B cell (primary cell): ENCODE data around the gene NUDT4. TPM values are rescaled to one million over a fixed set of nuclear protein-coding genes. Genes with fewer than 3 reads are reported as not detected.
A peak's percentile ranks its signal among the peaks of the same experiment; 100 is the strongest.

Source experiments
- ATAC-seq: fragments of 200-7000 bp; cut with Tn5 transposase; one replicate; pipeline ENCODE4 v1.10.0; 2021; ENCODE audit warnings: low read depth, mild to moderate bottlenecking, moderate number of reproducible peaks, moderate library complexity
- CTCF ChIA-PET: fragments of 350-600 bp; sonication (Branson Sonifier 250); formaldehyde crosslinking; loops from one replicate; lab custom pipeline; 2021; ENCODE audit warnings: antibody characterized with exemption, inconsistent platforms; lab: Charles Lee
- POLR2A ChIA-PET: fragments of 350-600 bp; sonication (Branson Sonifier 250); formaldehyde crosslinking; loops from one replicate; lab custom pipeline; 2021; ENCODE audit warnings: antibody characterized with exemption; lab: Charles Lee
- DNase-seq: peaks from one replicate; pipeline ENCODE4 v3.0.0; 2013
- H2AFZ ChIP-seq: 2 replicates; pipeline ENCODE4 v1.6.1; 2012; ENCODE audit warnings: mild to moderate bottlenecking, low read depth, low read length; ENCODE audit not compliant: insufficient read depth, poor library complexity, severe bottlenecking
- H3K27ac ChIP-seq, 2 donors: 1 replicate in 1 of 2; 2 replicates in 1 of 2; pipeline ENCODE4 v1.5.1; 2012 to 2013; ENCODE audit warnings: low read length in 2 of 2, mild to moderate bottlenecking in 2 of 2, moderate library complexity in 1 of 2
- H3K27me3 ChIP-seq, 4 experiments: fragments of 200-600 bp in 1 of 4; sonication (generic) in 1 of 4; replicated peaks in 1 of 4; 1 replicate in 2 of 4; 2 replicates in 2 of 4; pipeline versions ENCODE4 v1.6.1 to v1.7.0; 2013 to 2016; ENCODE audit warnings: low read length in 3 of 4, mild to moderate bottlenecking in 2 of 4, mixed read lengths in 1 of 4, moderate library complexity in 1 of 4; ENCODE audit not compliant: insufficient read depth in 4 of 4, control insufficient read depth in 3 of 4; ENCODE audit errors: control extremely low read depth in 1 of 4
- H3K36me3 ChIP-seq, 2 experiments: replicated peaks in 1 of 2; 1 replicate in 1 of 2; 2 replicates in 1 of 2; pipeline versions ENCODE4 v1.6.1 to v1.7.1; 2013; ENCODE audit warnings: low read length in 1 of 2; ENCODE audit not compliant: insufficient read depth in 2 of 2, control insufficient read depth in 1 of 2; ENCODE audit errors: control extremely low read depth in 1 of 2, extremely low read depth in 1 of 2
- H3K4me1 ChIP-seq, 2 donors: fragments of 200-600 bp in 1 of 2; sonication (generic) in 1 of 2; 1 replicate in 1 of 2; 2 replicates in 1 of 2; pipeline versions ENCODE4 v1.5.1 to v1.6.1; 2013 to 2017; ENCODE audit warnings: low read length in 2 of 2; ENCODE audit not compliant: control insufficient read depth in 2 of 2, insufficient read depth in 2 of 2
- H3K4me2 ChIP-seq: replicated peaks from 2 replicates; pipeline ENCODE3; 2012; ENCODE audit warnings: mild to moderate bottlenecking, low read depth, low read length; ENCODE audit not compliant: poor library complexity, severe bottlenecking
- H3K4me3 ChIP-seq, 5 experiments: fragments of 200-600 bp in 1 of 5; sonication (generic) in 1 of 5; 1 replicate in 3 of 5; 2 replicates in 2 of 5; pipeline versions ENCODE4 v1.5.1 to v1.7.0; 2011 to 2016; ENCODE audit warnings: low read length in 4 of 5, mild to moderate bottlenecking in 4 of 5, low read depth in 2 of 5, control low read depth in 1 of 5, moderate library complexity in 1 of 5; ENCODE audit not compliant: insufficient read depth in 1 of 5; ENCODE audit errors: control extremely low read depth in 1 of 5, extremely low read depth in 1 of 5
- H3K79me2 ChIP-seq: fragments of 200-600 bp; sonication (generic); one replicate; pipeline ENCODE4 v1.6.0; 2016; ENCODE audit warnings: low read length; ENCODE audit not compliant: control insufficient read depth, insufficient read depth
- H3K9ac ChIP-seq: fragments of 200-600 bp; sonication (generic); 2 replicates; pipeline ENCODE4 v1.6.1; 2017; ENCODE audit warnings: mild to moderate bottlenecking, low read length, moderate library complexity
- H3K9me3 ChIP-seq, 3 donors: one replicate each; pipeline versions ENCODE4 v1.6.1 to v1.7.1; 2013; ENCODE audit warnings: low read length in 2 of 3; ENCODE audit not compliant: control insufficient read depth in 2 of 3, insufficient read depth in 1 of 3; ENCODE audit errors: control extremely low read depth in 1 of 3
- H4K20me1 ChIP-seq: 2 replicates; pipeline ENCODE4 v1.6.0; 2012; ENCODE audit warnings: mild to moderate bottlenecking, low read length; ENCODE audit not compliant: insufficient read depth, control insufficient read depth, poor library complexity, severe bottlenecking
- H3K27ac Mint-ChIP-seq: one replicate; pipeline ENCODE4 v1.8.0; 2021; ENCODE audit warnings: mixed read lengths
- H3K27me3 Mint-ChIP-seq: one replicate; pipeline ENCODE4 v1.8.0; 2021; ENCODE audit warnings: mixed read lengths
- H3K4me1 Mint-ChIP-seq: one replicate; pipeline ENCODE4 v1.8.0; 2021; ENCODE audit warnings: mixed read lengths
- H3K4me3 Mint-ChIP-seq: one replicate; pipeline ENCODE4 v1.8.0; 2021; ENCODE audit warnings: mixed read lengths
- H3K9me3 Mint-ChIP-seq: one replicate; pipeline ENCODE4 v1.8.0; 2022; ENCODE audit warnings: mixed read lengths; ENCODE audit not compliant: insufficient read depth
- EZH2 ChIP-seq: IDR thresholded peaks from 2 replicates; pipeline ENCODE4 v1.6.1; 2012; ENCODE audit warnings: borderline replicate concordance, low read depth, mild to moderate bottlenecking, moderate library complexity, low read length; ENCODE audit not compliant: insufficient read depth, poor library complexity, severe bottlenecking
- WGBS: methylation state at CpG from one replicate; pipeline ENCODE4 v1.1.5; 2013; ENCODE audit warnings: missing lambda C conversion rate; ENCODE audit not compliant: insufficient coverage; 5-methylcytosine and 5-hydroxymethylcytosine counted together
- intact Hi-C: fragments of 100-400 bp; cut with micrococcal nuclease; formaldehyde crosslinking; loops from one replicate; pipeline ENCODE4 v1.10.0; 2022
- polyA plus RNA-seq: library from polyadenylated mRNA; depleted of rRNA; stranded (reverse); fragments of >200 nt; gene quantifications from 2 replicates; pipeline ENCODE4 v1.2.3, GENCODE V29; 2012
- total RNA-seq, 2 donors: library from RNA; stranded (reverse); fragments of 120-200 nt in 1 of 2; gene quantifications; 1 replicate in 1 of 2; 2 replicates in 1 of 2; pipeline versions ENCODE4 v1.2.3 to v1.2.4, GENCODE V29; 2013 to 2022
- TF ChIP-seq, protein P1 (sequence below): fragments of 200-600 bp; IDR thresholded peaks from one replicate; pipeline ENCODE4 v1.8.0; 2022; ENCODE audit warnings: antibody characterized with exemption, mild to moderate bottlenecking

NUDT4 gene
- total and polyA plus RNA-seq, 2 donors (not counting 1 experiment from before 2014, with no cell fraction given), result 18.3 to 56.8 TPM

GRCh38 chr12:93415723-93416464 lies 38.2 kb downstream of the NUDT4 start:
- Mint-ChIP-seq H3K27me3 (no peaks in the 10 kb centered on the region), H3K4me3 (peak overlapping the region; percentile 20), H3K9me3 (no peaks in the 10 kb centered on the region), H3K4me1 (peaks cover 71% of the 10 kb centered on the region), H3K27ac (peak overlapping the region; percentile 56)
- TF ChIP-seq EZH2, result no peak
- TF ChIP-seq, protein P1, sequence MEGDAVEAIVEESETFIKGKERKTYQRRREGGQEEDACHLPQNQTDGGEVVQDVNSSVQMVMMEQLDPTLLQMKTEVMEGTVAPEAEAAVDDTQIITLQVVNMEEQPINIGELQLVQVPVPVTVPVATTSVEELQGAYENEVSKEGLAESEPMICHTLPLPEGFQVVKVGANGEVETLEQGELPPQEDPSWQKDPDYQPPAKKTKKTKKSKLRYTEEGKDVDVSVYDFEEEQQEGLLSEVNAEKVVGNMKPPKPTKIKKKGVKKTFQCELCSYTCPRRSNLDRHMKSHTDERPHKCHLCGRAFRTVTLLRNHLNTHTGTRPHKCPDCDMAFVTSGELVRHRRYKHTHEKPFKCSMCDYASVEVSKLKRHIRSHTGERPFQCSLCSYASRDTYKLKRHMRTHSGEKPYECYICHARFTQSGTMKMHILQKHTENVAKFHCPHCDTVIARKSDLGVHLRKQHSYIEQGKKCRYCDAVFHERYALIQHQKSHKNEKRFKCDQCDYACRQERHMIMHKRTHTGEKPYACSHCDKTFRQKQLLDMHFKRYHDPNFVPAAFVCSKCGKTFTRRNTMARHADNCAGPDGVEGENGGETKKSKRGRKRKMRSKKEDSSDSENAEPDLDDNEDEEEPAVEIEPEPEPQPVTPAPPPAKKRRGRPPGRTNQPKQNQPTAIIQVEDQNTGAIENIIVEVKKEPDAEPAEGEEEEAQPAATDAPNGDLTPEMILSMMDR, result no peak
- no peak overlapping the region for H3K4me3 ChIP-seq
- intact Hi-C loops, result no loop called here
- no peak overlapping the region for H3K9ac ChIP-seq
- peaks cover 21 to 40% of the 10 kb centered on the region in 2 donors for H3K4me1 ChIP-seq
- ATAC-seq, result no peak
- no peaks in the 10 kb centered on the region for H3K9me3 ChIP-seq
- ChIA-PET POLR2A (no interaction called here), CTCF (interaction anchor here (0.9 to 2.0 kb wide), 6 partner anchors 9 to 428 kb away, joined by 3 to 16 read pairs (median 4); no protein-coding TSS in a partner anchor)
- H4K20me1 ChIP-seq, result peaks cover 77% of the 10 kb centered on the region
- H3K27ac ChIP-seq, result peak overlapping the region in 1 of 2 donors; percentile 18
- no peak for DNase-seq
- H3K79me2 ChIP-seq, result peaks cover 95% of the 10 kb centered on the region
- no peaks in the 10 kb centered on the region for H3K27me3 ChIP-seq
- peaks cover 2% of the 10 kb centered on the region in 2 experiments for H3K36me3 ChIP-seq
- H3K4me2 ChIP-seq, result peak overlapping the region; percentile 12
- no peak overlapping the region for H2AFZ ChIP-seq
- no CpG with 5 or more reads among the region's 3 CpGs for WGBS

DNA sequence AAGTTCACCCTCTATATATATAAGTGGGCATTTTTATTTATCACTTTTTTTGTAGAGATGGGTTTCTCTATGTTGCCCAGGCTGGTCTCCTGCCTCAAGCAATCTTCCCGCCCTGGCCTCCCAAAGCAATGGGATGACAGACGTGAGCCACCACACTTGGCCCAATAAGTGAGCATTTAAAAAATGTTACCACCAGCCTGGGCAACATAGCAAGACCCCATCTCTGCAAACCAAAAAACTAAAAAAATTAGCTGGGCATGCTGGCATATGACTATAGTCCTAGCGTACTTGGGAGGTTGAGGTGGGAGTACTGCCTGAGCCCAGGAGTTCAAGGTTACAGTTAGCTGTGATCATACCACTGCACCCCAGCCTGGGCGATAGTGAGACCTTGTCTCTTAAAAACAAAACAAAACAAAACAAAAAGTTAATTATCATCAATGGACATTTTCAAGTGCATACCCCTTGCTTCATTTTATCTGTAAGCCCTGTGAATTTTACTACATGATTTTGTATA lies 40.3 kb downstream of the NUDT4 start:
- intact Hi-C loops, result loop anchor here (2.0 kb wide), 1 partner anchor 37 kb away; no protein-coding TSS in a partner anchor
- Mint-ChIP-seq H3K9me3 (no peaks in the 10 kb centered on the region), H3K4me3 (no peak overlapping the region), H3K4me1 (peaks cover 78% of the 10 kb centered on the region), H3K27ac (no peak overlapping the region), H3K27me3 (no peaks in the 10 kb centered on the region)
- WGBS, result 100% methylated on average over 3 of the region's 4 CpGs
- Histone ChIP-seq H3K9me3 (no peaks in the 10 kb centered on the region), H3K27me3 (no peaks in the 10 kb centered on the region), H2AFZ (no peak overlapping the region), H3K79me2 (peaks cover 100% of the 10 kb centered on the region), H3K36me3 (no peaks in the 10 kb centered on the region), H3K4me2 (no peak overlapping the region), H3K27ac (no peak overlapping the region), H3K4me3 (no peak overlapping the region), H3K9ac (no peak overlapping the region), H4K20me1 (peaks cover 64% of the 10 kb centered on the region), H3K4me1 (peaks cover 32 to 53% of the 10 kb centered on the region in 2 donors)
- ATAC-seq (no peak), DNase-seq (no peak)
- CTCF ChIA-PET, result interaction anchor here (1.0 to 4.5 kb wide), 6 partner anchors 16 to 684 kb away, joined by 3 to 81 read pairs (median 3); partner anchors contain the start of gene UBE2N
- TF ChIP-seq, protein P1, result no peak
- no peak for TF ChIP-seq EZH2
- POLR2A ChIA-PET, result no interaction called here
